Loucy (cell line): ENCODE results near the gene PORCN.

ENCODE experiments used
- H2AFZ ChIP-seq: fragments of 200-600 bp; sonication (generic); 2 replicates; pipeline ENCODE4 v1.6.0; 2016; ENCODE audit warnings: antibody characterized with exemption, mild to moderate bottlenecking, low read length, moderate library complexity
- H3F3A ChIP-seq: fragments of 200-600 bp; 2 replicates; pipeline ENCODE4 v1.6.0; 2016; ENCODE audit warnings: antibody characterized with exemption, low read depth, mild to moderate bottlenecking
- H3K27me3 ChIP-seq: fragments of 200-600 bp; sonication (generic); 2 replicates; pipeline ENCODE4 v1.6.1; 2014; ENCODE audit warnings: low read length, mild to moderate bottlenecking; ENCODE audit not compliant: insufficient read depth, poor library complexity, severe bottlenecking
- H3K36me3 ChIP-seq: fragments of 200-600 bp; sonication (generic); 2 replicates; pipeline ENCODE4 v1.6.1; 2016; ENCODE audit warnings: low read length; ENCODE audit not compliant: insufficient read depth
- H3K4me1 ChIP-seq: fragments of 200-600 bp; sonication (generic); 2 replicates; pipeline ENCODE4 v1.5.1; 2014; ENCODE audit warnings: low read length, mild to moderate bottlenecking; ENCODE audit not compliant: insufficient read depth, poor library complexity, severe bottlenecking
- H3K4me2 ChIP-seq: fragments of 200-600 bp; sonication (generic); 2 replicates; pipeline ENCODE4 v1.6.0; 2014; ENCODE audit warnings: antibody characterized with exemption, low read length, low read depth, mild to moderate bottlenecking; ENCODE audit not compliant: poor library complexity, severe bottlenecking
- H3K4me3 ChIP-seq: fragments of 200-600 bp; sonication (generic); 2 replicates; pipeline ENCODE4 v1.5.1; 2014; ENCODE audit warnings: low read length, mild to moderate bottlenecking, mixed read lengths; ENCODE audit not compliant: poor library complexity, severe bottlenecking
- H3K79me2 ChIP-seq: fragments of 200-600 bp; sonication (generic); 2 replicates; pipeline ENCODE4 v1.6.1; 2014; ENCODE audit warnings: low read length; ENCODE audit not compliant: insufficient read depth
- H3K9ac ChIP-seq: fragments of 200-600 bp; sonication (generic); 2 replicates; pipeline ENCODE4 v1.6.0; 2014; ENCODE audit warnings: mild to moderate bottlenecking, low read depth, low read length, moderate library complexity; ENCODE audit not compliant: poor library complexity, severe bottlenecking
- H3K9me2 ChIP-seq: fragments of 200-600 bp; sonication (generic); replicated peaks from 2 replicates; pipeline ENCODE4 v1.6.1; 2016; ENCODE audit warnings: low read depth, low read length, mixed read lengths
- H3K9me3 ChIP-seq: fragments of 200-600 bp; sonication (generic); 2 replicates; pipeline ENCODE4 v1.6.1; 2014; ENCODE audit warnings: mild to moderate bottlenecking, antibody characterized with exemption, low read length, low read depth; ENCODE audit not compliant: insufficient read depth
- H4K20me1 ChIP-seq: fragments of 200-600 bp; sonication (generic); 2 replicates; pipeline ENCODE4 v1.6.0; 2014; ENCODE audit warnings: antibody characterized with exemption, low read length, mild to moderate bottlenecking; ENCODE audit not compliant: insufficient read depth, poor library complexity, severe bottlenecking
- EZH2phosphoT487 ChIP-seq: fragments of 200-600 bp; IDR thresholded peaks from 2 replicates; pipeline ENCODE4 v1.6.1; 2018; ENCODE audit warnings: antibody characterized with exemption, mild to moderate bottlenecking, moderate library complexity, borderline replicate concordance
- TF ChIP-seq, protein P1 (sequence below): fragments of 200-600 bp; sonication (generic); conservative IDR thresholded peaks from 2 replicates; pipeline ENCODE4 v1.5.1; 2014; ENCODE audit warnings: mild to moderate bottlenecking, antibody characterized with exemption, low read length

PORCN gene

GRCh38 chrX:48475774-48476577, 32.8 kb upstream of the PORCN start, which contains the start of gene FTSJ1:
FTSJ1 (plus strand) TSS chrX:48476199; CDS start chrX:48478048, 1,849 bp downstream.
- no peaks in the 10 kb centered on the region for H3K9me2 ChIP-seq
- H3K4me2 ChIP-seq, result peak within 1 kb of the TSS; percentile 78
- H3K79me2 ChIP-seq, result peaks cover 39% of the 10 kb centered on the region
- no peaks in the 10 kb centered on the region for H4K20me1 ChIP-seq
- H2AFZ ChIP-seq, result peak within 1 kb of the TSS; percentile 86
- TF ChIP-seq, protein P1, sequence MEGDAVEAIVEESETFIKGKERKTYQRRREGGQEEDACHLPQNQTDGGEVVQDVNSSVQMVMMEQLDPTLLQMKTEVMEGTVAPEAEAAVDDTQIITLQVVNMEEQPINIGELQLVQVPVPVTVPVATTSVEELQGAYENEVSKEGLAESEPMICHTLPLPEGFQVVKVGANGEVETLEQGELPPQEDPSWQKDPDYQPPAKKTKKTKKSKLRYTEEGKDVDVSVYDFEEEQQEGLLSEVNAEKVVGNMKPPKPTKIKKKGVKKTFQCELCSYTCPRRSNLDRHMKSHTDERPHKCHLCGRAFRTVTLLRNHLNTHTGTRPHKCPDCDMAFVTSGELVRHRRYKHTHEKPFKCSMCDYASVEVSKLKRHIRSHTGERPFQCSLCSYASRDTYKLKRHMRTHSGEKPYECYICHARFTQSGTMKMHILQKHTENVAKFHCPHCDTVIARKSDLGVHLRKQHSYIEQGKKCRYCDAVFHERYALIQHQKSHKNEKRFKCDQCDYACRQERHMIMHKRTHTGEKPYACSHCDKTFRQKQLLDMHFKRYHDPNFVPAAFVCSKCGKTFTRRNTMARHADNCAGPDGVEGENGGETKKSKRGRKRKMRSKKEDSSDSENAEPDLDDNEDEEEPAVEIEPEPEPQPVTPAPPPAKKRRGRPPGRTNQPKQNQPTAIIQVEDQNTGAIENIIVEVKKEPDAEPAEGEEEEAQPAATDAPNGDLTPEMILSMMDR, result no peak
- TF ChIP-seq EZH2phosphoT487, result no peak
- H3K27me3 ChIP-seq, result no peaks in the 10 kb centered on the region
- H3K4me1 ChIP-seq, result peaks cover 11% of the 10 kb centered on the region
- H3K4me3 ChIP-seq, result peak within 1 kb of the TSS; percentile 84
- H3K9ac ChIP-seq, result peak within 1 kb of the TSS; percentile 88
- no peaks in the 10 kb centered on the region for H3K9me3 ChIP-seq
- H3K36me3 ChIP-seq, result no peaks in the 10 kb centered on the region
- no peaks in the 10 kb centered on the region for H3F3A ChIP-seq

- H3K79me2 ChIP-seq, result peaks cover 39% of the 10 kb centered on the region
- no peak overlapping the region for H2AFZ ChIP-seq
- peak overlapping the region; percentile 78 for H3K4me2 ChIP-seq
- H3K9me3 ChIP-seq, result no peaks in the 10 kb centered on the region
- H3K27me3 ChIP-seq, result no peaks in the 10 kb centered on the region
- no peaks in the 10 kb centered on the region for H3F3A ChIP-seq
- H4K20me1 ChIP-seq, result no peaks in the 10 kb centered on the region
- H3K36me3 ChIP-seq, result peaks cover 4% of the 10 kb centered on the region; the same call in 1 of the 2 replicates
- TF ChIP-seq, protein P1, result no peak
- TF ChIP-seq EZH2phosphoT487, result no peak
- peak overlapping the region; percentile 84 for H3K4me3 ChIP-seq
- peaks cover 11% of the 10 kb centered on the region for H3K4me1 ChIP-seq
- no peaks in the 10 kb centered on the region for H3K9me2 ChIP-seq
- H3K9ac ChIP-seq, result peak overlapping the region; percentile 88
Observed at GRCh38 chrX:48476919-48477318, 31.9 kb upstream of the PORCN start.

- peaks cover 39% of the 10 kb centered on the region for H3K79me2 ChIP-seq
- H3K4me3 ChIP-seq, result peak overlapping the region; percentile 84
- no peak overlapping the region for H2AFZ ChIP-seq
- no peaks in the 10 kb centered on the region for H3K27me3 ChIP-seq
- peak overlapping the region; percentile 88 for H3K9ac ChIP-seq
- no peaks in the 10 kb centered on the region for H3K9me3 ChIP-seq
- peaks cover 14% of the 10 kb centered on the region; the same call in 1 of the 2 replicates for H3K36me3 ChIP-seq
- no peak for TF ChIP-seq EZH2phosphoT487
- TF ChIP-seq, protein P1, result no peak
- peak overlapping the region; percentile 78 for H3K4me2 ChIP-seq
- H3K4me1 ChIP-seq, result peaks cover 11% of the 10 kb centered on the region
- H3K9me2 ChIP-seq, result no peaks in the 10 kb centered on the region
- H3F3A ChIP-seq, result no peaks in the 10 kb centered on the region
- no peaks in the 10 kb centered on the region for H4K20me1 ChIP-seq
Observed at GRCh38 chrX:48477960-48478755, 30.6 kb upstream of the PORCN start.
